ENCODE measurements around the gene ARFGAP1. TPM values are rescaled to one million over a fixed set of nuclear protein-coding genes. Genes with fewer than 3 reads are reported as not detected.

The ARFGAP1 gene
- total RNA-seq, 1 donor from 2014 or later, result 66.2 TPM

DNA sequence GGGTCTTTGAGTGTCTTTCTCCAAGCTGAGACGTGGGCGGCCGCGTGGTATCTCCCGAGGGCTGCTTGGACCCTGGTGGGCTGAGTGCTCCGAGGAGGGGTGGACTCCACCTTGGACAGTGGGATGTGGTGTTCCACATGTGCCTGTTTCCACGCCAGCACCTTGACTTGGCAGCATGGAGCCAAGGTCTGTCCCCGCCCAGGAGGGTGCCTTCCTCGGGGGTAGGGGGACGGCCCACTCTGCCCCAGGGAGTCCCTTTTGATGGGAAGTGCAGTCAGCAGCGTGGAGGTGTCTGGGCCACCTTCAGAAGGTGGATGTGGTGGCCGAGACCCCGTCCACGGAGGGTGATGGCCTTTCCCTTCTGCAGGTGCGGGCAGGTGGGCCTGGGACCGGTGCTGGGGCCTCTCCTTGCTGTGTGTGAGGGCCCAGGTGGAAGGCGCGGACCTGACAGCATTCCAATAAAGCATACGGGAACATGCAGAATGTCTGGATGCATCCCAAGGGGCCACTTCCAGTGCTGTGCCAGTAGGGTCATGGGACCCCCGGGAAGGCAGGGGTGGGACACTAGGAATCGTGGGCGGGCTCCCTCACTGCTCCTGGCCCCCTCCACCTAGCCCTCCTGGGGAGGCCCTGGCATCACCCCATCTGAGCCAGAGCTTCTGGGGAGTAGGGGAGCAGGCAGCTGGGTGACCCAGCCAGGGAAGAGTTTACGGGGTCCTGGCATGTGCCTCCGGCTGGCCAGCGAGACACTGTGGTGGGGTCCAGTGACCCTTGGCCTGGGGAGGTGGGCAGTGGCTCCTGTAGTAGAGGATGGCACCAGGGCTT is 16.9 kb downstream of the ARFGAP1 start:
- Histone ChIP-seq H3K4me3 (no peak overlapping the region), H3K9me3 (no peaks in the 10 kb centered on the region), H3K36me3 (peaks cover 49% of the 10 kb centered on the region), H3K4me1 (no peaks in the 10 kb centered on the region), H3K27me3 (ENCODE audit: low read depth) (peaks cover under 1% of the 10 kb centered on the region), H3K27ac (no peak overlapping the region)
- DNase-seq (no peak), ATAC-seq (no peak)
- intact Hi-C loops (cut with DNase I), result no loop called here
- TF ChIP-seq, protein P1, sequence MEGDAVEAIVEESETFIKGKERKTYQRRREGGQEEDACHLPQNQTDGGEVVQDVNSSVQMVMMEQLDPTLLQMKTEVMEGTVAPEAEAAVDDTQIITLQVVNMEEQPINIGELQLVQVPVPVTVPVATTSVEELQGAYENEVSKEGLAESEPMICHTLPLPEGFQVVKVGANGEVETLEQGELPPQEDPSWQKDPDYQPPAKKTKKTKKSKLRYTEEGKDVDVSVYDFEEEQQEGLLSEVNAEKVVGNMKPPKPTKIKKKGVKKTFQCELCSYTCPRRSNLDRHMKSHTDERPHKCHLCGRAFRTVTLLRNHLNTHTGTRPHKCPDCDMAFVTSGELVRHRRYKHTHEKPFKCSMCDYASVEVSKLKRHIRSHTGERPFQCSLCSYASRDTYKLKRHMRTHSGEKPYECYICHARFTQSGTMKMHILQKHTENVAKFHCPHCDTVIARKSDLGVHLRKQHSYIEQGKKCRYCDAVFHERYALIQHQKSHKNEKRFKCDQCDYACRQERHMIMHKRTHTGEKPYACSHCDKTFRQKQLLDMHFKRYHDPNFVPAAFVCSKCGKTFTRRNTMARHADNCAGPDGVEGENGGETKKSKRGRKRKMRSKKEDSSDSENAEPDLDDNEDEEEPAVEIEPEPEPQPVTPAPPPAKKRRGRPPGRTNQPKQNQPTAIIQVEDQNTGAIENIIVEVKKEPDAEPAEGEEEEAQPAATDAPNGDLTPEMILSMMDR (IDR thresholded peaks at IDR 0.05), result no peak

DNA sequence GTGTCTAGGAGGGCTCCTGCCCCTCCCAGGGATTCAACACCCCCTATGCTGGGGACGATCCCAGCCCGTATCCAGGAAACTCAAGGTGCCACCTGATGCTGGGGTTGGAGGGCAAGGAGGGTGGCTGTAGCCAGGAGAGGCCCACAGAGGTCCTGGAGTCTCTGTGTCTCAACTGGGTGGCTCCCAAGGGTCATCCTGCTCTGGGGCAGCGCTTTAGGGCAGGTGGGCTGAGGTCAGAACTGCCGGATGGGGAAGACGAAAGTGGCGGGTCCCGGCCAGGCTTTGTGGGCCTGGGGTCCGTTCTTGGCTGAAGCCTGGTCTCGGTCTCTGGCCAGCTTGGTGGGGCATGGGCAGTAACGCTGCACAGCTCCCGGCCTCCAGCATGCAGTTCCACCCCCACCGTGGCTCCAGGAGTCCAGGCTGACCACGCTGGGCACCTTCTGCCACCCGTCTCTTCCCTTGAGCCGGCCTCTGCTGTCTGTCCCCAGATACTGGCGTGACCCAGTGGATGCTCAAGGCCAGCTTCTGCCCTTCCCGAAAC is 17.6 kb downstream of the ARFGAP1 start:
- TF ChIP-seq, protein P1 (IDR thresholded peaks at IDR 0.05), result no peak
- Histone ChIP-seq H3K36me3 (peaks cover 42% of the 10 kb centered on the region), H3K4me1 (no peaks in the 10 kb centered on the region), H3K9me3 (no peaks in the 10 kb centered on the region), H3K27ac (no peak overlapping the region), H3K4me3 (no peak overlapping the region), H3K27me3 (ENCODE audit: low read depth) (peaks cover 8% of the 10 kb centered on the region)
- intact Hi-C loops (cut with DNase I), result no loop called here
- ATAC-seq (no peak), DNase-seq (no peak)

DNA sequence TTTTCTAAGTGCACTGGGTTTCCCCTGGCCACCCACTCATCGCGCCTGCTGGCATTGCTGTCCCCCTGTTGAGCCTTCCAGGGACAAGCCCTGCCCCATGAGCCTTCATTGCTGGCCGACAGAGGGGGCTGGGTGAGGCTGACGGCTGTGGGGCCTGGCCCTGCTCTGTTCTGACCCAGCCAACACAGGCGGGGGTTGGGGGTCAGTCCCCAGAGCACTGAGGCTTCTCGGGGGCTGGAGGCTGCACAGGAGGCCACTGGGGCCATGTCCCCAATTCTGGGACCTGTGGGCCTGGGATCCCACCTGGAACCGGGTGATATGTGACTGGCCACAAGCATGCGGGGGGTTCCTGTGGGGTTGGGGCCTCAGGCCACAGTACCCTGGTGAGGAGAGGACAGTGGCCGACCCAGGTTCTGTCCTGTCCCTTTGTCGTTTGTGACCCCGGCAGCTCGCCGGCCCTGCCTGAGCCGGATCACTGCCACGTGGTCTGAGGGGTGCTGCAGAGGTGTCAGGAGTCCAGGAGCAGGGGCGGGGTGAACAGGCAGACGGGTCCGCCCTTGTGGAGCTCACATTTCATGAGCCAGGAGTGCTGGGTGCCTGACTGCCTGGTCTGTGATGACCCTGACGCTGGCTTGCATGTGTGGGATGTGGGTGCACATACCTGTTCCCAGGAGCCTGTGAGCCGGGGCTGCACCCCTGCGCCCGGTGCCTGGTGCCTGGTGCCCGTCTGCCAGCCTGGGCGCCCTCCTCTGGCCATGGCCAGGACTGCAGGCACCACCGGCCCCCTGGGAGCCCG is 18.3 kb downstream of the ARFGAP1 start:
- Histone ChIP-seq H3K4me1 (no peaks in the 10 kb centered on the region), H3K36me3 (peaks cover 35% of the 10 kb centered on the region), H3K4me3 (no peak overlapping the region), H3K27me3 (ENCODE audit: low read depth) (peaks cover 13% of the 10 kb centered on the region), H3K9me3 (no peaks in the 10 kb centered on the region), H3K27ac (no peak overlapping the region)
- TF ChIP-seq, protein P1 (IDR thresholded peaks at IDR 0.05), result peak; percentile 67
- intact Hi-C loops (cut with DNase I), result no loop called here
- DNase-seq, result no peak
- ATAC-seq, result peak; percentile 54 to 56

DNA sequence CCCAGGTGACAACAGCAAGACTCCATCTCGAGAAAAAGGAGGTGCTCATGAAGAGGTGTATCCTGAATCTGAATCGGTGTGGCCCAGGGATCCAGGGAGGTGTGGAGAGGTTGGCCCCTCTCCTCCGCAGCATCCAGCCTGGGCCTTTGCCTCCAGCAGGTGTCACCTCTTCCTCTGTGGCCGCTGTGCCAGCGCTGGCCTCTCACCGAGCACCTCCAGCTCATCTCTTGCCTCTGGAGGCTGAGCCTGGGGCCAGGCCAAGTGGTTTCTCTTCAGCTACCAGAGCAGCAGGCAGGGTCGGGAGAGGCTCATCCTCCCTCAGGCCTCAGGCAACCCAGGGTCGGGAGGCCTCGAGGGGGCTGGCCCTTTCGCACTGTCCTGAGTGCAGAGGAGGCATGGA is 19.2 kb downstream of the ARFGAP1 start:
- ATAC-seq (no peak), DNase-seq (no peak)
- no peak overlapping the region for H3K27ac ChIP-seq
- no peaks in the 10 kb centered on the region for H3K9me3 ChIP-seq
- peaks cover 22% of the 10 kb centered on the region for H3K27me3 ChIP-seq (ENCODE audit: low read depth)
- TF ChIP-seq, protein P1 (IDR thresholded peaks at IDR 0.05), result no peak
- H3K4me3 ChIP-seq, result no peak overlapping the region
- intact Hi-C loops (cut with DNase I), result no loop called here
- peaks cover 26% of the 10 kb centered on the region for H3K36me3 ChIP-seq
- no peaks in the 10 kb centered on the region for H3K4me1 ChIP-seq

DNA sequence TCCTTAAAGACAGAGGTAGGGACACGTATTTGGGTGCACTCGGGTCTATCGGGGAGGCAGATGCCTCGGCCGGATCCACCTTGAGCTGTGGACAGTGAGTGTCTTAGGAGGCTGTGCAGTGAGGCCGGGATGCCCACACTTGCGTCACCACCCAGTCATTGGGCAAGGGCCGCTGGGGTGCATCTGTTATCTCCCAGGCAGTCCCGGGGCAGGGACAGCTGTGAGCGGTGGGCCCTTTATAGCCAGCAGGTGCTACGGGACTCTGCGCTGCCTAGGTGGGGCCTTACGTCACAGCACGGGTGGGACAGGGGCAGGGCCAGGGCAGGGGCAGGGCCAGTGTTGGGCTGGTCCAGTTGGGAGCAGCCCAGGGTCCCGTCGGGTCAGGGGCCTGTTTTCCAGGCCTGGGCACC is 19.7 kb downstream of the ARFGAP1 start:
- intact Hi-C loops (cut with DNase I), result no loop called here
- no peak for ATAC-seq
- Histone ChIP-seq H3K4me3 (no peak overlapping the region), H3K27ac (no peak overlapping the region), H3K36me3 (peaks cover 21% of the 10 kb centered on the region), H3K9me3 (no peaks in the 10 kb centered on the region), H3K4me1 (no peaks in the 10 kb centered on the region), H3K27me3 (ENCODE audit: low read depth) (peaks cover 27% of the 10 kb centered on the region)
- no peak for DNase-seq
- TF ChIP-seq, protein P1 (IDR thresholded peaks at IDR 0.05), result no peak

Data from lower lobe of right lung (tissue), 2 donors.